Stimulated activated CD8-positive, alpha-beta memory T cell treated with anti-CD3 and anti-CD28 coated beads, Interleukin-12 subunit alpha, Interleukin-12 subunit beta, amount 100 ng/mL, for 4 hours (primary cell): ENCODE data around the gene RAI1.

Experiments
- DNase-seq: peaks from one replicate; pipeline ENCODE4 v3.0.0-alpha.2; 2020; ENCODE audit warnings: low read depth

Gene RAI1

DNA sequence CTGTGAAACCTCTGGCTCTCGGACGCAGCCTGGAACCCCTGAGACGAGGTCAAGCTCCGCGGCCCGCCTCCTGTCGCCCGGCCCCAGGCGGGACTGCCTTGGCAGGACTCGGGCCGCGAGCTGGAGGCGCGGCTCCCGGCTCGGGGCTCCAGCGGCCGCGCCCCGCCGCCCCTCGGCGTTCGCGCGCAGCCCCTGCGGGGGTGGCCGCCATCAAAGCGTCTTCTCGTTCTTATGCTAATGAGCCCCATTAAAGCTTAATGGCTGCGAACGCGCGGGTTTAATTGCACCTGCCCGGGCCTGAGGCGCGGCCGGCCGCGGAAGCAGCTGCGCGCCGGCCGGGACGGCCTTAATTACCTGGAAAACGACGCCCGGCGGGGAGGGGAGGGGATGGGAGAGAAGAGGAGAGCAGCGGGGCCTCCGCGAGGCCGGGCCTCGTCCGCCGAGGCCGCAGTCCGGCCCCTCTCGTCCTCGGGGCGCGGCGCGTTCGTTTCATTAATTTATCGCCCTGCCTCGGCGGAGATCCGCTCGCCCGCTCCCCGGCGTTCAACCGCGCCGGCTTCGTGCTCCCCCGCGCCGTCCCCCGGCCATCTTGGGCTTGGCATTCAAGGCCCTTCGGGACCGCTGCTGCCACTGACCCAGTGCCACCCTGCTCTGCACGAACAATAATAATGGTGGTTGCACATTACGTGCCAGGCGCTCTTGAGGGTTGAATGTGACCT, 19.2 kb downstream of the RAI1 start:
- DNase-seq = no peak

- DNase-seq = no peak
Measured at GRCh38 chr17:17701112-17701511, 19.9 kb downstream of the RAI1 start.

GRCh38 chr17:17701658-17702057, 20.4 kb downstream of the RAI1 start:
- no peak for DNase-seq

GRCh38 chr17:17702449-17703139, 21.3 kb downstream of the RAI1 start:
- no peak for DNase-seq

- DNase-seq = no peak
Measured at GRCh38 chr17:17703140-17703919, 22.1 kb downstream of the RAI1 start.

DNA sequence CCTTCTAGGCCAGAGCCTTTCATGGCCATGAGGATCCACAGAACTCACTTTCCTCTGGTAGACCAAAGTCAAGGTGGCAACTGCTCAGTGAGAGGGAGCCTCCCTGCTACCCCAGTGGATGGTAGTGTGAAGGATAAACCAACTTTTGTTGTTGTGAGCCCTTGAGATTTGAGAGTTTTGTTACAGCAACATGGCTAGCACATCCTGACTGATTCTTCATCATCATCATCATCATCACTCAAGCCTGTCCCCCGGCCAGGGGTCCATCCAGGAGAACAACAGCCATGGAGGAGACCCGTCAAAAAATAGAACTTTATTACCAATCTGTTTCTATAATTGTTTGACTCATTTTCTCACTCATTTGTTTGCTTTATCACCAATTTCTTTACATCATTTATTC, 23.7 kb downstream of the RAI1 start:
- no peak for DNase-seq

GRCh38 chr17:17706140-17707060, 25.1 kb downstream of the RAI1 start:
- DNase-seq = no peak

GRCh38 chr17:17708295-17708694, 27.0 kb downstream of the RAI1 start:
- no peak for DNase-seq

- no peak for DNase-seq
Measured at GRCh38 chr17:17708816-17709215, 27.6 kb downstream of the RAI1 start.

DNA sequence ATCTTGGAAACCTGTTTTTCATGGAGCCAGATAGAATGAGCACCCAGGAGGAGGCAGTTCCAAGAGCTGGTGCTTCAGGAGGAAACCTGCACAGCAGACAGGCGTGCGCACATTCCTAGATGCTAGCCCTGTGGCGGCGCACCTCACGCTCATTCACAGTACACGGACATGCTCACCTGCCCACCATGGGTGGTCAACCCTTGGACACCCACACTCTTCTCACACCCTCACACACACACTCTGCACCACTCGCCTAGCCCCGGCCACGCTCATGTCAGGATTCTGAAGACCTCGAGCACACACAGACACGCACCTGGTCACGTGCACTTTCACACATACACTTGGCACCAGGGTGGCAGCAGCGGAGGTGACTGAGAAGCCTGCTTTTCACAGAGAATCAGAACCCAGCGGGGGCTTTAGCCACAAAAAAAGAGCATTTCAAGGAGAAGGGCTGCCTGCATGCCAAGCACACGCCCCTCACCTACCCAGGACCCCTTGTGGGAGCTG, 28.6 kb downstream of the RAI1 start:
- no peak for DNase-seq

DNA sequence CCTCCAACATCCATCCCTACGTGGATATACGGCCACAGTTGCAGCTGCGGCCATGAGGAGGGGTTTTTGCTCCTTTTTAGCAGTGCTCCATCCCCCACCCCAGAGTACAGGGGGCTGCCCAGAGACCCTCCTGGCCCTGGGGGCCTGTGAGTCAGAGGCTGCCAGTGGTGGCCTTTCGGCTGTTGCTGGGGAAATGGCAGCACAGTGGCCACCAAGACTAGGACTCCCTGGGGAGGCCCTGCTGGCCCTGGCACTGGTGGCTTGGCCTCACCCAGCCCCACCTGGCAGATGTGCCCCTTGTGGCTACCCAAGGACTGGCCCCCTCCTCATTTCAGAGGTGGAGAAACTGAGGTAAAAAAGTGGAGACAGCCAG, 29.1 kb downstream of the RAI1 start:
- DNase-seq = no peak

- no peak for DNase-seq
Measured at GRCh38 chr17:17710728-17711541, 29.7 kb downstream of the RAI1 start.

GRCh38 chr17:17711641-17712162, 30.4 kb downstream of the RAI1 start:
- no peak for DNase-seq

GRCh38 chr17:17712268-17712924, 31.1 kb downstream of the RAI1 start:
- no peak for DNase-seq

DNA sequence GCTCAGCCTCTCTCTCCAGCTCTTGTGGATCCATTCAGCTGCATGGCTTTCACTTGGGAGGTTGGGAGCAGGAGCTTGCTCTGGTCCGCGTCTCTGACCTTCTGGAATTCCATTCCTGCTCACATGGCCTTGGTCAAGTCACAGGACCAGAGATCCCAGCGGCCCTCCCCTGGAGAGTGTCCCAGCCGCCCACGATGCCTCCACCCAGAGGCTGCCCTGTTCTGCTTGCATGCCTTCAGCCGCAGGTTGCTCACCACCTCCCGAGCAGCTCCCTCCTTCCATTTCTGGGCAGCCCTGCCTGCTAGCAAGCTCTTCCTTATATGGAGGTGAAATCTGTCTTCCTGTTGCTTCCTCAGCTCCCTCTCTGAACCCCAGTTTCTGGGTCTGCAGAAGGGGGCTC, 32.6 kb downstream of the RAI1 start:
- no peak for DNase-seq

- DNase-seq = no peak
Measured at GRCh38 chr17:17714261-17714866, 33.1 kb downstream of the RAI1 start.

DNA sequence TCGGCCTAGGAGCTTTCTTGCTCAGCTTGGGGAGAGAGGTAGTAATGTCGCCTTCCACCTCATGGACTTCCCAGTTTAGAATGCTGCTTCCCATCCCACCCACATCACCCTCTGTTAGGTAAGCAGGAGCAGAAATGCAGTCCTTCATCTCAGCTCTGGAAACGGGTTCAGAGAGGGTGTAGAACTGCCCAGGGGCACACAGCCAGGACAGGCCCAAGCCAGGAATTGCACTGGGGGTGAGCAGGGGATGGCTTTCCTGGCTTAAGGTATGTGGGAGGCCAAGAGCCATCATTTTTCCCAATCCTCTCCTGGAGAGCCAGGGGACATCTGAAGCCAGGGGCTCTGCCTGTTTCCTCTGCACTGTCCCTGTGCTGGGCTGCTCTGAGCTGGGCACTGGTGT, 33.6 kb downstream of the RAI1 start:
- DNase-seq = no peak

- no peak for DNase-seq
Measured at GRCh38 chr17:17716837-17717523, 35.7 kb downstream of the RAI1 start.

GRCh38 chr17:17718251-17718650, 37.0 kb downstream of the RAI1 start:
- DNase-seq = no peak
